GM12892 (cell line): ENCODE results near the gene TMEM141.

ENCODE experiments used
- POLR2A ChIP-seq: IDR thresholded peaks from 2 replicates; pipeline ENCODE4 v1.6.1; 2011; ENCODE audit warnings: low read depth, low read length, control low read depth
- TAF1 ChIP-seq: IDR thresholded peaks from 2 replicates; pipeline ENCODE4 v1.6.1; 2011; ENCODE audit warnings: low read depth, mild to moderate bottlenecking, control low read depth, low read length, borderline replicate concordance

- TF ChIP-seq TAF1 = no peak
- no peak for TF ChIP-seq POLR2A
These were observed 552 bp downstream of the TMEM141 start for GRCh38 chr9:136791516-136792276.
